Natural killer cell (primary cell): Measurements from ENCODE around the gene TBRG4. TPM values are rescaled to one million over a fixed set of nuclear protein-coding genes. Genes with fewer than 3 reads are reported as not detected.

Experiments used
- ATAC-seq, 3 donors: fragments of 150-1000 bp in 2 of 3; fragments of 200-7000 bp in 1 of 3; cut with Tn5 transposase; 1 replicate in 1 of 3; 2 replicates in 2 of 3; pipeline ENCODE4 v1.10.0; 2021; ENCODE audit warnings: mild to moderate bottlenecking in 2 of 3, moderate library complexity in 2 of 3
- DNase-seq, 2 donors: peaks; one replicate each; pipeline versions ENCODE4 v3.0.0 to v3.0.0-alpha.2; 2013 to 2021; ENCODE audit warnings: mixed read lengths in 1 of 2
- H3K27ac ChIP-seq: one replicate; pipeline ENCODE4 v1.5.1; 2013; ENCODE audit warnings: mild to moderate bottlenecking, low read length
- H3K27me3 ChIP-seq: one replicate; pipeline ENCODE4 v1.6.1; 2013; ENCODE audit warnings: low read length; ENCODE audit not compliant: control insufficient read depth, insufficient read depth
- H3K36me3 ChIP-seq: one replicate; pipeline ENCODE4 v1.6.1; 2013; ENCODE audit warnings: low read length; ENCODE audit not compliant: control insufficient read depth, insufficient read depth
- H3K4me1 ChIP-seq: one replicate; pipeline ENCODE4 v1.6.1; 2013; ENCODE audit warnings: low read length; ENCODE audit not compliant: control insufficient read depth, insufficient read depth
- H3K4me3 ChIP-seq: one replicate; pipeline ENCODE4 v1.5.1; 2013; ENCODE audit warnings: low read length
- H3K9me3 ChIP-seq: one replicate; pipeline ENCODE4 v1.6.1; 2013; ENCODE audit warnings: low read length; ENCODE audit not compliant: control insufficient read depth, insufficient read depth
- H3K27ac Mint-ChIP-seq, 2 donors: one replicate each; pipeline ENCODE4 v1.8.0; 2022; ENCODE audit warnings: mild to moderate bottlenecking in 2 of 2, mixed read lengths in 2 of 2, moderate library complexity in 1 of 2
- H3K27me3 Mint-ChIP-seq, 2 donors: one replicate each; pipeline ENCODE4 v1.8.0; 2022; ENCODE audit warnings: low read depth in 2 of 2, mixed read lengths in 2 of 2
- H3K36me3 Mint-ChIP-seq: one replicate; pipeline ENCODE4 v1.8.0; 2022; ENCODE audit warnings: mixed read lengths
- H3K4me1 Mint-ChIP-seq, 2 donors: one replicate each; pipeline ENCODE4 v1.8.0; 2022; ENCODE audit warnings: mixed read lengths in 2 of 2
- H3K4me3 Mint-ChIP-seq: one replicate; pipeline ENCODE4 v1.8.0; 2022; ENCODE audit warnings: mild to moderate bottlenecking, moderate library complexity, mixed read lengths
- H3K9me3 Mint-ChIP-seq, 2 donors: one replicate each; pipeline ENCODE4 v1.8.0; 2022; ENCODE audit warnings: mixed read lengths in 2 of 2
- WGBS: methylation state at CpG from one replicate; pipeline ENCODE4 v1.1.7; 2013; ENCODE audit warnings: missing lambda C conversion rate; ENCODE audit not compliant: insufficient coverage; 5-methylcytosine and 5-hydroxymethylcytosine counted together
- intact Hi-C: fragments of 100-400 bp; cut with micrococcal nuclease; formaldehyde crosslinking; loops from one replicate; pipeline ENCODE4 v1.14.2; 2022
- total RNA-seq, 4 donors: library from RNA; stranded (reverse); fragments of 120-200 nt in 1 of 4; gene quantifications; one replicate each; pipeline versions ENCODE4 v1.2.3 to v1.2.4, GENCODE V29; 2013 to 2022
- TF ChIP-seq, protein P1 (sequence below): fragments of 200-600 bp; IDR thresholded peaks from one replicate; pipeline ENCODE4 v1.8.0; 2022; ENCODE audit warnings: antibody characterized with exemption

TBRG4 gene
- total RNA-seq, 3 donors from 2014 or later (not counting 1 experiment from before 2014, with no cell fraction given), result 48.6 to 56.7 (median 55.9) TPM

DNA sequence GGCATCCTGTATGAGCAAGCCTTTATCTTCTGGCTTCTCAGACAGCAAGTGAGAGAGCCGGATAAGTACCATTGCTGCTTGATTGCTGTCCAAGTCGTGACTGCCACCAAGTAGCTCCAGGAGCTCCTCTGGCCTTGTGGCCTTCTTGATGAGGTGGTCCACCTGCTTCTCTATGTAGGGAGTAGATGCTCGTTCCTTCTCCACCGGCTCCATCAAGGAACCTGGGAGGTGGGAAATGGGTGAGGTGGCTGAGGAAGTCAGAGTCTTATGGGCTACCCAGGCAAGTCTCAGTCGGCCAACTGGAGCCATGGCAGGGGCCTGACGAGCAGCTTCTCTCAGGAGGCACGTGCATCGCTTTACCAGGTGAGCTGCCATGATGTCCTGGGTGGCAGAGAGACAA is 2.6 kb downstream of the TBRG4 start:
- Histone ChIP-seq H3K4me1 (peaks cover 33% of the 10 kb centered on the region), H3K4me3 (no peak overlapping the region), H3K27ac (no peak overlapping the region), H3K9me3 (no peaks in the 10 kb centered on the region), H3K27me3 (no peaks in the 10 kb centered on the region), H3K36me3 (peaks cover 53% of the 10 kb centered on the region)
- H3K27me3 Mint-ChIP-seq, result no peaks in the 10 kb centered on the region
- H3K9me3 Mint-ChIP-seq, result no peaks in the 10 kb centered on the region
- peaks cover 23 to 37% of the 10 kb centered on the region in 2 donors for H3K4me1 Mint-ChIP-seq
- no peak overlapping the region for H3K27ac Mint-ChIP-seq
- intact Hi-C loops, result no loop called here
- no peaks in the 10 kb centered on the region for H3K36me3 Mint-ChIP-seq
- ATAC-seq, result no peak
- no peak overlapping the region for H3K4me3 Mint-ChIP-seq
- DNase-seq, result no peak
- TF ChIP-seq, protein P1, sequence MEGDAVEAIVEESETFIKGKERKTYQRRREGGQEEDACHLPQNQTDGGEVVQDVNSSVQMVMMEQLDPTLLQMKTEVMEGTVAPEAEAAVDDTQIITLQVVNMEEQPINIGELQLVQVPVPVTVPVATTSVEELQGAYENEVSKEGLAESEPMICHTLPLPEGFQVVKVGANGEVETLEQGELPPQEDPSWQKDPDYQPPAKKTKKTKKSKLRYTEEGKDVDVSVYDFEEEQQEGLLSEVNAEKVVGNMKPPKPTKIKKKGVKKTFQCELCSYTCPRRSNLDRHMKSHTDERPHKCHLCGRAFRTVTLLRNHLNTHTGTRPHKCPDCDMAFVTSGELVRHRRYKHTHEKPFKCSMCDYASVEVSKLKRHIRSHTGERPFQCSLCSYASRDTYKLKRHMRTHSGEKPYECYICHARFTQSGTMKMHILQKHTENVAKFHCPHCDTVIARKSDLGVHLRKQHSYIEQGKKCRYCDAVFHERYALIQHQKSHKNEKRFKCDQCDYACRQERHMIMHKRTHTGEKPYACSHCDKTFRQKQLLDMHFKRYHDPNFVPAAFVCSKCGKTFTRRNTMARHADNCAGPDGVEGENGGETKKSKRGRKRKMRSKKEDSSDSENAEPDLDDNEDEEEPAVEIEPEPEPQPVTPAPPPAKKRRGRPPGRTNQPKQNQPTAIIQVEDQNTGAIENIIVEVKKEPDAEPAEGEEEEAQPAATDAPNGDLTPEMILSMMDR, result no peak
- WGBS, result 94% methylated on average over 8 of the region's 8 CpGs

DNA sequence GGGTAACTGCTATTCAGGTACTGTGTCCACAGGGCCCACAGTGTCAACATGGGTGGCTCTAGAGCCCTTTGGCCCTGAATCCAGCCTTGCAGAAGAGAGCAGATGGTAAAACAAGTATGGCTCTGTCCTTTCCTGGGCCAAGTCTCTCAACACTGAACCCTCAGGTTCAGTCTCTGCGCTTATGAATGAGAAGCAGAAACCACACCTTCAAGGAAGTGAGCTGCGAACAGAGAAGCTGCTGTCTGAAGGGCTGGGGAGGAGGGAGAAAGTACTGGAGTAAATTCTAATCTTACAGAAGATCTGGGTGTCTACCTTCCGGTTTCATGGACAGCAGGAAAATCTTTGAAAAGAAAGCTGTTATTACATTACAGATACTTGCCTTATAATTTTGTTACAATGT is 4.1 kb downstream of the TBRG4 start:
- no peak overlapping the region for H3K4me3 Mint-ChIP-seq
- peaks cover 31% of the 10 kb centered on the region for H3K4me1 ChIP-seq
- no peak overlapping the region for H3K4me3 ChIP-seq
- WGBS, result 88% methylated on average over 3 of the region's 3 CpGs
- H3K27ac Mint-ChIP-seq, result no peak overlapping the region
- peaks cover 68% of the 10 kb centered on the region for H3K36me3 ChIP-seq
- no peaks in the 10 kb centered on the region for H3K36me3 Mint-ChIP-seq
- intact Hi-C loops, result no loop called here
- no peak for DNase-seq
- no peaks in the 10 kb centered on the region for H3K9me3 ChIP-seq
- no peak overlapping the region for H3K27ac ChIP-seq
- no peaks in the 10 kb centered on the region for H3K27me3 Mint-ChIP-seq
- no peaks in the 10 kb centered on the region for H3K27me3 ChIP-seq
- no peaks in the 10 kb centered on the region for H3K9me3 Mint-ChIP-seq
- peaks cover 23 to 37% of the 10 kb centered on the region in 2 donors for H3K4me1 Mint-ChIP-seq
- ATAC-seq, result no peak
- TF ChIP-seq, protein P1, result no peak

DNA sequence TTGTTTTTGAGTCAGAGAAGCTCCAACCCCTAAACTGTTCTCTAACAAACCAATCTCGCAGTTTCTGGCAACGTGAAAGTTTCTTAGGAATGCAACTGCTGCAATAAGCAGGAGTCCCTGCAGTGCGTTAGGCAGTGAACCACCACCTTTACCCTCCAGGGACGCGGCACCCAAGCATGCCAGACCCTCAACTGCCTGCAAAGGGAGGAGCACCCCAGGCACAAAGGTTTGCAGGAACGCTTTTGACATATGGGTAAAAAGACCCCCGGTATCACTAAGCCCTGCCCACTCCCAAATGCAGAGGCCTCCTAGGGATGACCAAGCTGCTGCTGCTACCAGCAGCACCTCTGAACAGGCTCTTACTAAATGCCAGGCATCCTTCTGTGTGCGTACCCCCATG is 4.7 kb downstream of the TBRG4 start:
- H3K4me1 ChIP-seq, result peaks cover 26% of the 10 kb centered on the region
- peaks cover 20 to 34% of the 10 kb centered on the region in 2 donors for H3K4me1 Mint-ChIP-seq
- H3K27me3 ChIP-seq, result no peaks in the 10 kb centered on the region
- no peak overlapping the region for H3K4me3 Mint-ChIP-seq
- peaks cover 73% of the 10 kb centered on the region for H3K36me3 ChIP-seq
- H3K27me3 Mint-ChIP-seq, result no peaks in the 10 kb centered on the region
- no peaks in the 10 kb centered on the region for H3K9me3 ChIP-seq
- DNase-seq (no peak), ATAC-seq (no peak)
- intact Hi-C loops, result no loop called here
- H3K9me3 Mint-ChIP-seq, result no peaks in the 10 kb centered on the region
- WGBS, result 73% methylated on average over 8 of the region's 8 CpGs
- no peaks in the 10 kb centered on the region for H3K36me3 Mint-ChIP-seq
- no peak overlapping the region for H3K4me3 ChIP-seq
- no peak overlapping the region for H3K27ac ChIP-seq
- H3K27ac Mint-ChIP-seq, result no peak overlapping the region
- TF ChIP-seq, protein P1, result no peak

DNA sequence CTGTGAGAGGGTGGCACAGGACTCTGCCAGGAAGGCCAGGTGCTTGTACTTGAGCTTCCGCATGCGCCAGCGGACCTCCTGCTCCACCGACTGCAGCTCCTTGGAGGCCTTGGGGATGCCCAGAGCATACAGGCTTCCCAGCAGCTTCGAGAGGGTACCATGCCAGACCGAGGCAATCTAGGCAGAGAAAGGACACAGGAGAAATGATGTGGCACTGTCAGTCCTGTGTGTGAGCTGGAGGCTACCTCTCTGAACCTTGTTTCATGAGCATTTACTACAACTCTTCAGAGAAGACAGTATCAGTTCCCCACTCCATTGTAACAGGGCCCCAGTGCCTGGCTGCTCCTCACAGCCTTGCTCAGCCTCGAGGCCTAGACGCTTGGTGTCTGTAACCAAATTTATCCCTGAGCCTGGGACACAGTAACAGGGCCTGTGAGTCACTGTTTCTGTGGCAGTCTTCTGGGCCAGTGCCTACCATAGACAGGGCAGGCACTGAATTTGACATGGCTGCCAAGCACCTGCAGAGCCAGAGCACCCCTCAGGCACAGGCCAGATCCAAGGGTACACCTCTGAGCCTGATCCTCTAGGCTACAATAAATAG is 5.8 kb downstream of the TBRG4 start:
- peaks cover 8 to 23% of the 10 kb centered on the region in 2 donors for H3K4me1 Mint-ChIP-seq

More for the DNA sequence above, 5.8 kb downstream of the TBRG4 start:
- TF ChIP-seq, protein P1, result no peak
- Histone ChIP-seq H3K4me3 (no peak overlapping the region), H3K27me3 (no peaks in the 10 kb centered on the region), H3K27ac (no peak overlapping the region), H3K4me1 (peaks cover 25% of the 10 kb centered on the region), H3K9me3 (no peaks in the 10 kb centered on the region), H3K36me3 (peaks cover 85% of the 10 kb centered on the region)
- Mint-ChIP-seq H3K9me3 (no peaks in the 10 kb centered on the region), H3K4me3 (no peak overlapping the region), H3K27ac (no peak overlapping the region), H3K27me3 (no peaks in the 10 kb centered on the region), H3K36me3 (no peaks in the 10 kb centered on the region)
- DNase-seq, result no peak
- 99% methylated on average over 8 of the region's 8 CpGs for WGBS
- intact Hi-C loops, result no loop called here
- ATAC-seq, result no peak
